Measurements from ENCODE around the gene AUNIP.

- TF ChIP-seq CTCF (conservative IDR thresholded peaks at IDR 0.05 in 1 of 2, IDR thresholded peaks at IDR 0.05 in 1 of 2; ENCODE audit: extremely low read depth in 1 of 2, insufficient read depth in 1 of 2, low read depth in 1 of 2, low read length in 2 of 2) (no peak), EZH2 (IDR thresholded peaks at IDR 0.05; ENCODE audit: borderline replicate concordance, low read length) (no peak)
Observed at GRCh38 chr1:25881266-25881665, 22.0 kb upstream of the AUNIP start.
